NB4 (cell line): ENCODE data around the gene DUSP28.

Experiments used
- DNase-seq: peaks from one replicate; pipeline ENCODE4 v3.0.0; 2010; ENCODE audit warnings: low read depth
- H3K4me3 ChIP-seq: one replicate; pipeline ENCODE4 v1.5.1; 2011; ENCODE audit warnings: mild to moderate bottlenecking, low read depth, low read length, moderate library complexity
- MAX ChIP-seq: IDR thresholded peaks from 2 replicates; pipeline ENCODE4 v1.6.1; 2011; ENCODE audit warnings: low read depth, low read length
- MYC ChIP-seq: IDR thresholded peaks from 2 replicates; pipeline ENCODE4 v1.6.1; 2011; ENCODE audit warnings: low read depth, low read length
- POLR2A ChIP-seq: IDR thresholded peaks from 2 replicates; pipeline ENCODE4 v1.6.1; 2011; ENCODE audit warnings: mild to moderate bottlenecking; ENCODE audit not compliant: insufficient read length; ENCODE audit errors: extremely low read depth
- TF ChIP-seq, protein P1 (sequence below): IDR thresholded peaks from one replicate; pipeline ENCODE4 v1.5.1; 2012; ENCODE audit warnings: low read depth, low read length

DUSP28 gene

GRCh38 chr2:240513549-240514287 is 46.4 kb upstream of the DUSP28 start:
- DNase-seq = peak; percentile 82
- TF ChIP-seq POLR2A (no peak), MYC (0 out of 2 replicates have a peak, but pooled peaks have one; percentile 20), MAX (0 out of 2 replicates have a peak, but pooled peaks have one; percentile 15)
- TF ChIP-seq, protein P1, sequence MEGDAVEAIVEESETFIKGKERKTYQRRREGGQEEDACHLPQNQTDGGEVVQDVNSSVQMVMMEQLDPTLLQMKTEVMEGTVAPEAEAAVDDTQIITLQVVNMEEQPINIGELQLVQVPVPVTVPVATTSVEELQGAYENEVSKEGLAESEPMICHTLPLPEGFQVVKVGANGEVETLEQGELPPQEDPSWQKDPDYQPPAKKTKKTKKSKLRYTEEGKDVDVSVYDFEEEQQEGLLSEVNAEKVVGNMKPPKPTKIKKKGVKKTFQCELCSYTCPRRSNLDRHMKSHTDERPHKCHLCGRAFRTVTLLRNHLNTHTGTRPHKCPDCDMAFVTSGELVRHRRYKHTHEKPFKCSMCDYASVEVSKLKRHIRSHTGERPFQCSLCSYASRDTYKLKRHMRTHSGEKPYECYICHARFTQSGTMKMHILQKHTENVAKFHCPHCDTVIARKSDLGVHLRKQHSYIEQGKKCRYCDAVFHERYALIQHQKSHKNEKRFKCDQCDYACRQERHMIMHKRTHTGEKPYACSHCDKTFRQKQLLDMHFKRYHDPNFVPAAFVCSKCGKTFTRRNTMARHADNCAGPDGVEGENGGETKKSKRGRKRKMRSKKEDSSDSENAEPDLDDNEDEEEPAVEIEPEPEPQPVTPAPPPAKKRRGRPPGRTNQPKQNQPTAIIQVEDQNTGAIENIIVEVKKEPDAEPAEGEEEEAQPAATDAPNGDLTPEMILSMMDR = peak; percentile 94
- H3K4me3 ChIP-seq = no peak overlapping the region

DNA sequence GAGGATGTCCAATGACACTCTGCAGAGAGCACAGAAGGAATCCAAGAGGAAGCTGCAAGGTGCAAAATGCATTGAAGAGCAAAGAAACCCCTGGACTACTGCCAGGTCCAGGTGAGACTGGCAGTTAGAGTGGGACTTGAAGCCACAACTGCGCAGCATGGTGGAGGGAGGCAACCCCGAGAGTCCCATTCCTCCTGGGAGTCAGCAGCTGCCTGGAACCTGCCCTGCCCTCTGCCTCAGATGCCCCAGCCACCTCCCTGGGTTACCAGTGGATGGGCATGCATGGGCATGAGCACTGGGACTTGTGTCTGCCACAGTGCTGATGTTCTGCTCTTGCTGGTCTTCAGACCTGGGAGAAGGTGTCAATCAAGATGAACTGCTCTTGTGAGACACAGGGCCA is 45.5 kb upstream of the DUSP28 start:
- DNase-seq = no peak
- no peak overlapping the region for H3K4me3 ChIP-seq
- TF ChIP-seq POLR2A (no peak), MYC (no peak), MAX (no peak)
- TF ChIP-seq, protein P1 = no peak

- no peak for DNase-seq
- TF ChIP-seq, protein P1 = no peak
- TF ChIP-seq MYC = no peak
These were observed 42.8 kb upstream of the DUSP28 start for GRCh38 chr2:240517342-240517741.

DNA sequence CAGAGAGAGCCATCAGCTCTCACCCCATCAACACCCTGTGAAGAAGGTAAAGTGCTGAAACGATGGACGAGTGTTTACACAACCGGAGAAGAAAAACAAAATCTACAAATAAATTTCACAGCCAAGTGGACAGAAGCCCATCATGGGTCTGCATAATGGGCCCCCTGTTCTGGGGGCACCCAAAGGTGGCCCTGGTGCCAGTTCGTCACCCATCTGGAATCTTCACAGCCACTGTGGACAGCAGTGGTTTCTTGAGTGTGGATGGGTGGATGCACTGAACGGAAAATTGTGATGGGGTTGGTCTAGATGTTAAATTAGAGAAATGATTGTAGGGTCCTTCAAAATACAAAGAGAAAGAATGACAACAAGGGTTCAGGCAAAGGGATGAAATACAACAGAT is 41.2 kb upstream of the DUSP28 start:
- no peak for TF ChIP-seq MYC
- TF ChIP-seq, protein P1 = no peak
- TF ChIP-seq POLR2A = no peak
- no peak for TF ChIP-seq MAX
- no peak for DNase-seq
- no peak overlapping the region for H3K4me3 ChIP-seq

More at GRCh38 chr2:240517342-240517741, 42.8 kb upstream of the DUSP28 start:
- no peak overlapping the region for H3K4me3 ChIP-seq

- TF ChIP-seq, protein P1 = no peak
- TF ChIP-seq MAX (no peak), MYC (no peak), POLR2A (no peak)
- DNase-seq = no peak
- no peak overlapping the region for H3K4me3 ChIP-seq
These were observed 40.6 kb upstream of the DUSP28 start for GRCh38 chr2:240519396-240520129.
